Tibial nerve (tissue), 4 donors: ENCODE data around the gene GNGT2. TPM values are rescaled to one million over a fixed set of nuclear protein-coding genes. Genes with fewer than 3 reads are reported as not detected.

Experiments
- DNase-seq, 2 donors: peaks; one replicate each; pipeline ENCODE4 v3.0.0-alpha.2; 2019; ENCODE audit warnings: low spot score in 2 of 2
- H3K27ac ChIP-seq, 4 donors: fragments of 200-600 bp; sonication (generic) in 3 of 4; one replicate each; pipeline ENCODE4 v1.5.1; 2017 to 2019; ENCODE audit warnings: mild to moderate bottlenecking in 1 of 4
- H3K27me3 ChIP-seq, 2 donors: fragments of 200-600 bp; sonication (generic) in 1 of 2; one replicate each; pipeline versions ENCODE4 v1.5.1 to v1.6.0; 2017 to 2019
- H3K36me3 ChIP-seq, 3 donors: fragments of 200-600 bp; sonication (generic); one replicate each; pipeline ENCODE4 v1.5.1; 2018 to 2019
- H3K4me1 ChIP-seq, 4 donors: fragments of 200-600 bp; sonication (generic) in 3 of 4; one replicate each; pipeline ENCODE4 v1.5.1; 2017 to 2019
- H3K4me3 ChIP-seq, 4 donors: fragments of 200-600 bp; sonication (generic) in 3 of 4; one replicate each; pipeline ENCODE4 v1.5.1; 2017 to 2019; ENCODE audit warnings: mild to moderate bottlenecking in 1 of 4, moderate library complexity in 1 of 4
- H3K9me3 ChIP-seq, 4 donors: fragments of 200-600 bp; sonication (generic) in 3 of 4; one replicate each; pipeline ENCODE4 v1.5.1; 2017 to 2019
- CTCF ChIP-seq, 5 experiments: fragments of 200-600 bp in 3 of 5; fragments of 450-650 bp in 2 of 5; sonication (generic) in 3 of 5; IDR thresholded peaks; one replicate each; pipeline ENCODE4 v1.5.1; 2016 to 2019; ENCODE audit warnings: antibody characterized with exemption in 5 of 5, mild to moderate bottlenecking in 3 of 5, moderate library complexity in 2 of 5
- EP300 ChIP-seq, 2 donors: sonication (generic); formaldehyde crosslinking; IDR thresholded peaks; one replicate each; pipeline ENCODE4 v1.6.1; 2017; ENCODE audit warnings: antibody characterized with exemption in 2 of 2, mild to moderate bottlenecking in 1 of 2
- POLR2A ChIP-seq, 2 donors: fragments of 450-650 bp; IDR thresholded peaks; one replicate each; pipeline ENCODE4 v1.6.1; 2017; ENCODE audit warnings: antibody characterized with exemption in 2 of 2, mild to moderate bottlenecking in 2 of 2, moderate library complexity in 2 of 2
- WGBS, 2 donors: methylation state at CpG; one replicate each; pipeline ENCODE4 v1.1.5; 2018; 5-methylcytosine and 5-hydroxymethylcytosine counted together
- total RNA-seq, 4 donors: library from RNA; depleted of rRNA; stranded (reverse); fragments of >200 nt; gene quantifications; one replicate each; pipeline ENCODE4 v1.1.0, GENCODE V29; 2016

The GNGT2 gene
- total RNA-seq, 4 donors from 2014 or later = 1.2 TPM; not detected in 3

GRCh38 chr17:49209061-49209571 is 1.3 kb downstream of the GNGT2 start:
- Histone ChIP-seq H3K4me1 (peaks cover 0 to 4% (median 2%) of the 10 kb centered on the region in 4 donors), H3K27ac (no peak overlapping the region), H3K36me3 (no peaks in the 10 kb centered on the region), H3K9me3 (no peaks in the 10 kb centered on the region), H3K4me3 (no peak overlapping the region), H3K27me3 (peaks cover 0 to 46% of the 10 kb centered on the region in 2 donors)
- DNase-seq = no peak
- TF ChIP-seq CTCF (IDR thresholded peaks at IDR 0.05) (no peak), POLR2A (IDR thresholded peaks at IDR 0.05) (no peak), EP300 (IDR thresholded peaks at IDR 0.05) (no peak)
- WGBS, 2 donors = 86 to 87% methylated on average over 10 of the region's 10 CpGs

- Histone ChIP-seq H3K4me1 (no peaks in the 10 kb centered on the region), H3K27ac (no peak overlapping the region), H3K36me3 (no peaks in the 10 kb centered on the region), H3K4me3 (no peak overlapping the region), H3K27me3 (peaks cover 0 to 35% of the 10 kb centered on the region in 2 donors), H3K9me3 (no peaks in the 10 kb centered on the region)
- 94 to 95% methylated on average over 2 of the region's 2 CpGs for WGBS, 2 donors
- no peak for DNase-seq
- no peak for TF ChIP-seq CTCF (IDR thresholded peaks at IDR 0.05)
- TF ChIP-seq POLR2A (IDR thresholded peaks at IDR 0.05) = no peak
- no peak for TF ChIP-seq EP300 (IDR thresholded peaks at IDR 0.05)
These were observed 5.9 kb downstream of the GNGT2 start for GRCh38 chr17:49204516-49204915.

DNA sequence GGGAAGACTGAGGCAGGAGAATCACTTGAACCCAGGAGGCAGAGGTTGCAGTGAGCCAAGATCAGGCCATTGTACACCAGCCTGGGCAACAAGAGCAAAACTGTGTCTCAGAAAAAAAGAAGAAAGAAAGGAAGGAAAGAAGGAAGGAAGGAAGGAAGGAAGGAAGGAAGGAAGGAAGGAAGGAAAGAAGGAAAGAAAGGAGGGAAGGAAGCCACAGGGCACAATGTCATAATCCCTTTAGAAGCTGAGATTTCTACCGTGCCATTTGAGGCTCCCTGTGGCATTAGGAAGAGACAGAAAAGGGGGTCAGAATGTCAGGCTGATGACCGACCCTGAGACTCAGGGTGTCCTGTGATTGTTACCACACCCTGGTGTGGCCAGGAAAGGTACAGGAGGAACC is 6.6 kb downstream of the GNGT2 start:
- TF ChIP-seq EP300 (IDR thresholded peaks at IDR 0.05) (no peak), CTCF (IDR thresholded peaks at IDR 0.05) (no peak), POLR2A (IDR thresholded peaks at IDR 0.05) (no peak)
- no peaks in the 10 kb centered on the region for H3K36me3 ChIP-seq
- no peak overlapping the region for H3K4me3 ChIP-seq
- peaks cover 0 to 28% of the 10 kb centered on the region in 2 donors for H3K27me3 ChIP-seq
- H3K27ac ChIP-seq = no peak overlapping the region
- no peaks in the 10 kb centered on the region for H3K4me1 ChIP-seq
- no peaks in the 10 kb centered on the region for H3K9me3 ChIP-seq
- DNase-seq = no peak
- WGBS, 2 donors = 72 to 81% methylated on average over 2 of the region's 2 CpGs

DNA sequence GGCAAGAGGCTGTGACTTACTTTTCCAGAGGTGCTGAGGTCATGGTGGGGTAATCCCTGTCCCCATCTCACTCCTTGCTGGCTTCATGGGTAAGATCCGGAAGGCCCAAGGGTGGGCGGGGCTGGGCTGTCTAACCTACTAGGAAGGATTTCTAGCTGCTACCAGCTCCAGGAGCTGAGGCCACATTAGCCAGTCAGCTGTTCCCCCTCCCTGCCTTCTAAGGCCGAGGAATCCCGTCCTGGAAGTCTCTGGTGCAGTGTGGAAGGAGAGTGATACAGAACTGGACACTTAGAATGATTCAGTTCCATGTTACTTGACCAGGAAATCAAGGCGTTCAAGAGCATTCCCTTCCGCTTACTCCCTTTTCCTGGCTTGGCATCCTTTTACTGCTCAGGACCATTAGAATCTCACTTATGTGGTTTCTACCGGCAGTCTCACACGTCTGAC is 8.9 kb downstream of the GNGT2 start:
- H3K9me3 ChIP-seq = no peaks in the 10 kb centered on the region
- peaks cover 0 to 6% of the 10 kb centered on the region in 2 donors for H3K27me3 ChIP-seq
- 76 to 82% methylated on average over 8 of the region's 8 CpGs for WGBS, 2 donors
- no peaks in the 10 kb centered on the region for H3K36me3 ChIP-seq
- no peak overlapping the region for H3K27ac ChIP-seq
- H3K4me3 ChIP-seq = no peak overlapping the region
- DNase-seq = no peak
- no peak for TF ChIP-seq POLR2A (IDR thresholded peaks at IDR 0.05)
- no peak for TF ChIP-seq EP300 (IDR thresholded peaks at IDR 0.05)
- TF ChIP-seq CTCF (IDR thresholded peaks at IDR 0.05) = no peak
- no peaks in the 10 kb centered on the region for H3K4me1 ChIP-seq

DNA sequence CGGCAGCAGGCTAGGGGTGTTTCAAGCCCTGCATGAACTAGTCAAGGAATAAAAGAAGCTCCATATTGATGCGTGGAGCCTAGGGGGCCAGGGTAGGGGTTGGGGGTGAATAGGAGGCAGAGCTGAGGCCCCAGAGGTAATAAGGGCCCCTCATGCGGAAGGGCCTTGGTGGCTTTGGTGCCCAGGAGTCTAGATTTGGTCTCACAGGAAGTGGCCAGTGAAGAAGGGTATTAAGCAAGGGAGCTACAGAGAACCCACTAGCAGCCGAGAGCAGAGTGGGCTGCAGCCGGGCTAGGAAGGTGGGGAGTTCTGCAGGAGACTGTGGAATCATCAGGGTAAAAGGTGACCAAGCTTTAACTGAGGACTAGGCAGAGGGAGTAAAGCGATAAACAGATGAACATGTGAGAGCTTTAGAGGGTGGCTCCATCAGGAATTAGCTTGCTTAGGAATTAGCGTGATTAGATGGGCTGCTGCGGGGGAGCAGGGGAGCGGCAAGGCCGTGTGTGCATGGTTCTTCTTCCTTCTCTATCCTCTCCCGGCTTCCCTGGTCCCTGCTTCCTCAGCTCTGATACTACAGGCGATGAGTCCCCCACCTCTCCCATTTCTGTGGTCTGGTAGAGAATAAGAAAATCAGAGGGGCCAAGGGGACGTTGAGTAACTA is 9.8 kb downstream of the GNGT2 start:
- WGBS, 2 donors = 83 to 84% methylated on average over 13 of the region's 13 CpGs
- Histone ChIP-seq H3K27ac (no peak overlapping the region), H3K36me3 (no peaks in the 10 kb centered on the region), H3K4me1 (no peaks in the 10 kb centered on the region), H3K27me3 (peaks cover 0 to 4% of the 10 kb centered on the region in 2 donors), H3K4me3 (no peak overlapping the region), H3K9me3 (no peaks in the 10 kb centered on the region)
- no peak for DNase-seq
- TF ChIP-seq EP300 (IDR thresholded peaks at IDR 0.05) (no peak), POLR2A (IDR thresholded peaks at IDR 0.05) (no peak), CTCF (IDR thresholded peaks at IDR 0.05) (no peak)
